HG02642 (cell line): Measurements from ENCODE around the gene WDR62.

Experiments used
- ATAC-seq: cut with Tn5 transposase; IDR thresholded peaks from one replicate; pipeline ENCODE4 v1.9.1; 2021; ENCODE audit warnings: mild to moderate bottlenecking; ENCODE audit not compliant: unreplicated experiment, poor library complexity

WDR62 gene

GRCh38 chr19:36054733-36055686 is at the start of gene WDR62:
Gene WDR62, plus strand, starts transcription at chr19:36054897. Its CDS starts 75 bp downstream, at chr19:36054972.
- ATAC-seq: peak; percentile 79

- ATAC-seq: no peak
Observed at GRCh38 chr19:36006955-36007354, 47.7 kb upstream of the WDR62 start.

GRCh38 chr19:36008336-36008978 is 46.2 kb upstream of the WDR62 start, which contains the start of gene SYNE4:
Gene SYNE4, minus strand, starts transcription at chr19:36008813. Its CDS starts 132 bp downstream, at chr19:36008681.
- no peak for ATAC-seq

- no peak for ATAC-seq
Observed at GRCh38 chr19:36009220-36009619, 45.5 kb upstream of the WDR62 start.

GRCh38 chr19:36009633-36010379 is 44.9 kb upstream of the WDR62 start:
- no peak for ATAC-seq

DNA sequence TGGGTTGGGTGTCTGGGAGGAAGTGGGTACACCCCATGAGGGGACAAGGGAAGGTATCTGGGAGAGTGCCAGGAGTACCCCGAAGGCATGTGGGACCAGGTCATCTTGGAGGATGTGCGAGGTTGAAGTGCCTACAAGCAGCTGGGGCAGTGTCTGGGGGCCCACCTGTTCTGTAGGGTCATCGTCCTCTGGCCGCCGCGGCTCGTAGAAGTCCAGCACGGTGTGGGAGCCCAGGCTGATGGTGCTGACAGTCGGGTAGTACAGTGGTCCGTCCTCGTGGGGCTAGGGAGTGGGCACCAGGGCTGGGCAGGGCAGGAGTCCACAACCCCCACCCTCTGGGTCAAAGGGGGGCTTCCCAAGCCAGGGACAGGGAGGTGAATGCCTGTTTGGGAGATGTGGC is 44.3 kb upstream of the WDR62 start:
- no peak for ATAC-seq

- ATAC-seq: no peak
Observed at GRCh38 chr19:36013280-36014011, 41.3 kb upstream of the WDR62 start.

GRCh38 chr19:36014012-36014924 is 40.4 kb upstream of the WDR62 start, which contains the start of gene ALKBH6:
Gene ALKBH6, minus strand, starts transcription at chr19:36014213. Its CDS starts 816 bp downstream, at chr19:36013397.
- ATAC-seq: peak; percentile 98

DNA sequence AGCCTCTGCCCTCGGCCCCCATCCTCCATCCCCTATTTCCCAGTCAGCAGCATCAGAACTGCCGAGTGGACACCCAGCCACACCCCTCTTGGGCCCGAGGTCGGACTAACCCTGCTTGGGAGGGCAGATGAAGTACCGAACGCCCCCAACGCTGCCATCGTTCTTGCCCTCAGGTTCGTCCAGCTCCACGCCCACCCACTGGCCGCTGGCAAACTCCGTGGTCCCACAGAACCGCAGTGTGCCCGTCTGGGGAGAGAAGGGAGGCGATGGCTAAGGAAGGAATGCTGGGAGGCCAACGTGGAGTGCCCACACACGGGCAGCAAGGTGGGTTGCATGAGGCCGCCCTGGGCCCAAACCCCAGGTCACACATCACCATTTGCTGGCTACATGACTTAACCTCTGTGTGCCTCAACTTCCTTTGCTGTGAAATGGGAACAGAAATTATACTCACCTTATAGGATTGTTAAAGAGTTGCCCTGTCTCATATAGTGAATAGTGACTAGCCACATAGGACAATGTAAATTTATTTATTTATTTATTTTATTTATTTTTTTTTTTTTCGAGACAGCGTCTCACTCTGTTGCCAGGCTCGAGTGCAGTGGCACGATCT is 35.5 kb upstream of the WDR62 start:
- ATAC-seq: no peak

- no peak for ATAC-seq
Observed at GRCh38 chr19:36023432-36023831, 31.3 kb upstream of the WDR62 start.

DNA sequence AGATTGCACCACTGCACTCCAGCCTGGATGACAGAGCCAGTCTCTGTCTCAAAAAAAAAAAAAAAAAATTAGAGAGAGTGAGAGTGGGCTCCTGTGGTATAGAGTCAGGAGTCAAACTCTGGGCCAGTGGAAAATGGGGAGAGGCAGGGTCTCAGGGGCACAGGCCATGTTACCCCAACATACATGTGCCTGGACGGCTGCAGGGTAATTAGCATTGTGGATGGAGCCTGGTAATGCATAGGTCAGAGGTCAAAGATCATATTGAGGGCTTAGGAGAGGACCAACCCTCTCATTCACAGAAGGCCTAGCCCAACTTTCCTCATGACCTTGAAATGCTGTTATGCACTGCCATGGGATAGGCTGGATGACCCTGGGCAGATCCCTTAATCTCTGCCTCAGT is 29.2 kb upstream of the WDR62 start:
- ATAC-seq: no peak

DNA sequence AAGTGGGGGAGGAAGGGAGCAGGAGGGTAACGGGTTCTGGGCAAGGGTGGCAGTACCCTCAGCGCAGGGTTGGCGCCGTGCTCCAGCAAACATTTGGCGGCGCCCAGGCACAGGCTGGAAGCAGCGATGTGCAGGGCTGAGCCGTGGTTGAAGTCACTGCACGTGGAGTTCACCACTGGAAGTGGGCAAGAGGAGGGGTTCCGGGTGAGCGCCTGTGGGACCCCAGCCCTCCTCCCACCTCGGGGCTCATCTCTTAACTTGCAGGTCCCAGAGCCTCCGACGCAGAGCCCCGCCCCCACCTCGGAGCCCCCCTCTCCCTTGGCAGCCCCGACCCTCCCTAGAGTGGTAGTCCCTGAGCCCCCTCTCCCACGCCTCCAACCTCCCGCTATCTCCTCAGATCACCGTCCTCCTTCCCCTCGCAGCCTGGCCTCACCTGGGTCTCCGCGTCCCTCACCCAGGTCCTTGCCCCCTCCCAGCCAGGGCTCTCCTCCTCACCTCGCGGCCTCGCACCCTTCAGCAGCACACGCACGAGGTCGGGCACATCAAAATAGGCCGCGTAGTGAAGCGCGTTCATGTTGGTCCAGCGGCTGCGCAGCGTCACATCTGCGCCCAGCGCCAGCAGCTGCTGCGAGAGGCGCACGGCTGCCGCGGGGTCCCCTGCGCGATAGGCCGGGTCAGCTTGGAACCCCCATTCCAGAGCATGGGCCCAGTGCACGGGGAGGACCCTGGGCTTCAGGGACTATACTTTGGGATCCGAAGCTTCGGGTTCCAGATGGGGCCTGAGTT is 28.4 kb upstream of the WDR62 start:
- ATAC-seq: no peak

DNA sequence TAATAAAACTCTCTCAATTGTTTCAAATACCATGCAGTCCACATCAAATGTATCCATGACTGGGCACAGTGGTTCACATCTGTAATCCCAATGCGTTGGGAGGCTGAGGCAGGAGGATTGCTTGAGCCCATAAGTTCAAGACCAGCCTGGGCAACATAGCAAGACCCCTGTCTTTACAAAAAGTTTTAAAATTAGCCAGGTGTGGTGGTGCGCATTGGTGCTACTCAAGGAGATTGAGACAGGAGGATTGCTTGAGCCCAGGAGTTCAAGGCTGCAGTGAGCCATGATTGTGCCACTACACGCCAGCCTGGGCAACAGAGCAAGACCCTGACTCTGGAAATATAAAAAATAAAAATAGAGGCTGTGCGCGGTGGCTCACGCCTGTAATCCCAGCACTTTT is 27.0 kb upstream of the WDR62 start:
- ATAC-seq: no peak

DNA sequence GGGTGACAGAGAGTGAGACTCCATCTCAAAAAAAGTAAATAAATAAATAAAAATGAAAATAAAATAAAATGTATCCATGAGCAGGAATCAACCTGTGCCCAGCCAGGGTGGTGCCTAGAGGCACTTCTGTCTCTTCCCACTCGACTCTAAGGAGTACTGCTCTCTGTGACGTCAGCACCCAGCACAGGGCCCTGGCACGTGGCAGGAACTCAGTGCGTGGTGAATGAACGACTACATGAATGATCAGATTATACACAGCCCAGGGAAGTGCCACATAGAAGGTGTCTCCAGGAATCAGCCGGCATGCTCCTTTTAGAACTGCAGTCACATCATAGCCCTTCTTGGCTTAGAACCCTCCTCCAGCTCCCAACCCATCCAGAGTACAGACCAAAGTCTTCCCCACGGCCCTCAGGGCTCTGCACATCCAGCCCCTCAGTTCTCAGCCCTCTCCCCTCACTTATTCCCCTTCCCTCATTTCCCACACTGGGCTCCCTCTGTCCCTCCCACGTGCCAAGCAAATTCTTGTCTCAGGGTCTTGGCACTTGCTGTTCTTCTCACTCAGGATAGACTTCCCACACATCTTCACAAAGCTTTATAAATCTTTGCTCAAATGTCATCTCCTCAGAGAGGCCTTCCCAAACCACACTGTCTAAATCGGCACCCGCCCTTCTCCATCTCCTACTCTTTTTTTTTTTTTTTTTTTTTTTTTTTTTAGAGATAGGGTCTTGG is 26.2 kb upstream of the WDR62 start:
- no peak for ATAC-seq

GRCh38 chr19:36030264-36031148 is 24.2 kb upstream of the WDR62 start:
- ATAC-seq: no peak

GRCh38 chr19:36031308-36031707 is 23.4 kb upstream of the WDR62 start:
- no peak for ATAC-seq
